ENCODE measurements around the gene HBB.

HBB gene

GRCh38 chr11:5229356-5229755 lies 2.5 kb upstream of the HBB start (continued):
- no peak for TF ChIP-seq ZBTB11 (tag by site-specific recombination; conservative IDR thresholded peaks at IDR 0.05; ENCODE audit: low read depth)

- no peaks in the 10 kb centered on the region for H3K4me1 ChIP-seq (ENCODE audit: control insufficient read depth, insufficient read depth, low read length)
- TF ChIP-seq ZBTB7A (tag by site-specific recombination; IDR thresholded peaks at IDR 0.05; ENCODE audit: low read depth) (no peak), ZNF777 (tag by site-specific recombination; IDR thresholded peaks at IDR 0.05; ENCODE audit: borderline replicate concordance) (no peak), HOXD13 (CRISPR knock-in tag; IDR thresholded peaks at IDR 0.05; ENCODE audit: borderline replicate concordance) (no peak), GLIS2 (tag by site-specific recombination; IDR thresholded peaks at IDR 0.05) (no peak), ZNF366 (tag by site-specific recombination; conservative IDR thresholded peaks at IDR 0.05) (no peak)
- no peaks in the 10 kb centered on the region for H3K36me3 ChIP-seq (ENCODE audit: control insufficient read depth in 2 of 2, insufficient read depth in 1 of 2, low read length in 2 of 2)
- H3K9me3 ChIP-seq (ENCODE audit: control insufficient read depth, insufficient read depth, low read depth, low read length), result no peaks in the 10 kb centered on the region
- H3K27ac ChIP-seq (ENCODE audit: extremely low read depth, low read depth, low read length), result no peak overlapping the region
- POLR2A ChIA-PET, result no interaction called here
- no peak overlapping the region for H3K4me3 ChIP-seq (ENCODE audit: low read depth, low read length)
- CTCF ChIA-PET, result no interaction called here
These were observed 1.3 kb upstream of the HBB start for GRCh38 chr11:5228124-5228523.

- no peak overlapping the region for H3K27ac ChIP-seq (ENCODE audit: extremely low read depth, low read depth, low read length)
- no peak for TF ChIP-seq KLF10 (tag by site-specific recombination; IDR thresholded peaks at IDR 0.05)
- no peak for TF ChIP-seq ZNF2 (tag by site-specific recombination; IDR thresholded peaks at IDR 0.05)
- TF ChIP-seq YY1 (tag by site-specific recombination; IDR thresholded peaks at IDR 0.05), result no peak
- TF ChIP-seq ZNF211 (tag by site-specific recombination; IDR thresholded peaks at IDR 0.05; ENCODE audit: low read depth), result no peak
- POLR2A ChIA-PET, result no interaction called here
- H3K9me3 ChIP-seq (ENCODE audit: control insufficient read depth, insufficient read depth, low read depth, low read length), result no peaks in the 10 kb centered on the region
- H3K4me3 ChIP-seq (ENCODE audit: low read depth, low read length), result no peak overlapping the region
- H3K36me3 ChIP-seq (ENCODE audit: control insufficient read depth in 2 of 2, insufficient read depth in 1 of 2, low read length in 2 of 2), result no peaks in the 10 kb centered on the region
- no peaks in the 10 kb centered on the region for H3K4me1 ChIP-seq (ENCODE audit: control insufficient read depth, insufficient read depth, low read length)
- CTCF ChIA-PET, result no interaction called here
These were observed 810 bp upstream of the HBB start for GRCh38 chr11:5227681-5228080.

GRCh38 chr11:5225480-5225871 lies 1.4 kb downstream of the HBB start:
- H3K4me1 ChIP-seq (ENCODE audit: control insufficient read depth, insufficient read depth, low read length), result no peaks in the 10 kb centered on the region
- POLR2A ChIA-PET, result no interaction called here
- no peaks in the 10 kb centered on the region for H3K36me3 ChIP-seq (ENCODE audit: control insufficient read depth in 2 of 2, insufficient read depth in 1 of 2, low read length in 2 of 2)
- no peak overlapping the region for H3K4me3 ChIP-seq (ENCODE audit: low read depth, low read length)
- CTCF ChIA-PET, result no interaction called here
- no peak overlapping the region for H3K27ac ChIP-seq (ENCODE audit: extremely low read depth, low read depth, low read length)
- no peaks in the 10 kb centered on the region for H3K9me3 ChIP-seq (ENCODE audit: control insufficient read depth, insufficient read depth, low read depth, low read length)
- TF ChIP-seq GLI2 (tag by site-specific recombination; IDR thresholded peaks at IDR 0.05; ENCODE audit: borderline replicate concordance, low read depth) (no peak), ZBTB7A (tag by site-specific recombination; IDR thresholded peaks at IDR 0.05; ENCODE audit: low read depth) (no peak), INSM2 (tag by site-specific recombination; IDR thresholded peaks at IDR 0.05) (no peak), ZNF133 (tag by site-specific recombination; IDR thresholded peaks at IDR 0.05) (no peak), PATZ1 (tag by site-specific recombination; IDR thresholded peaks at IDR 0.05) (no peak), ZNF623 (tag by site-specific recombination; IDR thresholded peaks at IDR 0.05) (no peak), ZNF19 (tag by site-specific recombination; IDR thresholded peaks at IDR 0.05; ENCODE audit: low read depth) (no peak), ZNF558 (tag by site-specific recombination; IDR thresholded peaks at IDR 0.05) (no peak), HOXA7 (CRISPR knock-in tag; IDR thresholded peaks at IDR 0.05; ENCODE audit: borderline replicate concordance) (no peak), ZSCAN18 (tag by site-specific recombination; IDR thresholded peaks at IDR 0.05) (no peak), ZNF354C (tag by site-specific recombination; IDR thresholded peaks at IDR 0.05; ENCODE audit: borderline replicate concordance, low read depth) (no peak), ZNF596 (tag by site-specific recombination; IDR thresholded peaks at IDR 0.05) (no peak), ZNF311 (tag by site-specific recombination; IDR thresholded peaks at IDR 0.05; ENCODE audit: borderline replicate concordance) (no peak), ZNF670 (tag by site-specific recombination; IDR thresholded peaks at IDR 0.05; ENCODE audit: low read depth) (no peak)
